H1 (cell line): ENCODE measurements around the gene DMPK. TPM values are rescaled to one million over a fixed set of nuclear protein-coding genes. Genes with fewer than 3 reads are reported as not detected.

Experiments used
- BRCA1 ChIP-seq: IDR thresholded peaks from 2 replicates; pipeline ENCODE4 v1.6.1; 2012; ENCODE audit warnings: low read depth, low read length, improper control_type of control experiment
- CBX8 ChIP-seq: fragments of 300-800, 300-1000 bp; sonication (generic); IDR thresholded peaks from 2 replicates; pipeline ENCODE4 v1.7.1; 2016; ENCODE audit warnings: low read depth, low read length, borderline replicate concordance
- CHD2 ChIP-seq: IDR thresholded peaks from 2 replicates; pipeline ENCODE4 v1.6.1; 2012; ENCODE audit warnings: low read length, improper control_type of control experiment
- JUN ChIP-seq: IDR thresholded peaks from 2 replicates; pipeline ENCODE4 v1.6.1; 2011; ENCODE audit warnings: low read depth, mild to moderate bottlenecking, improper control_type of control experiment, low read length
- RAD21 ChIP-seq, 2 experiments: IDR thresholded peaks in 1 of 2; conservative IDR thresholded peaks in 1 of 2; 2 replicates each; pipeline ENCODE4 v1.6.1; 2011; ENCODE audit warnings: low read depth in 2 of 2, low read length in 2 of 2, improper control_type of control experiment in 1 of 2, inconsistent platforms in 1 of 2, mild to moderate bottlenecking in 1 of 2, moderate library complexity in 1 of 2
- SP2 ChIP-seq: IDR thresholded peaks from 2 replicates; pipeline ENCODE4 v1.6.1; 2012; ENCODE audit warnings: mild to moderate bottlenecking, low read length, inconsistent platforms
- TAF1 ChIP-seq: IDR thresholded peaks from 2 replicates; pipeline ENCODE4 v1.6.1; 2011; ENCODE audit warnings: mild to moderate bottlenecking, low read depth, low read length
- polyA plus RNA-seq, 7 experiments: library from polyadenylated mRNA; depleted of rRNA in 3 of 7; stranded (reverse) in 5 of 7; unstranded in 2 of 7; fragments of >200 nt in 5 of 7; fragments of 200-250 nt in 2 of 7; gene quantifications; 1 replicate in 5 of 7; 2 replicates in 1 of 7; 4 replicates in 1 of 7; pipeline versions ENCODE4 v1.2.1 to v1.2.3, GENCODE V29; 2011 to 2013; ENCODE audit warnings: missing spikeins in 2 of 7, mixed read lengths in 2 of 7
- total RNA-seq: library from RNA; stranded (reverse); fragmentation: NEBNext Ultra II Directional; extraction: Animal tissue kit (Norgen Biotek cat#: 25700); gene quantifications from 2 replicates; pipeline ENCODE4 v1.2.1, GENCODE V29; 2021

Gene DMPK
- total and polyA plus RNA-seq, 2 of the 8 experiments (the other 6 are each of a cell fraction or from before 2014, with no cell fraction given) = 13.7 to 27.4 TPM

DNA sequence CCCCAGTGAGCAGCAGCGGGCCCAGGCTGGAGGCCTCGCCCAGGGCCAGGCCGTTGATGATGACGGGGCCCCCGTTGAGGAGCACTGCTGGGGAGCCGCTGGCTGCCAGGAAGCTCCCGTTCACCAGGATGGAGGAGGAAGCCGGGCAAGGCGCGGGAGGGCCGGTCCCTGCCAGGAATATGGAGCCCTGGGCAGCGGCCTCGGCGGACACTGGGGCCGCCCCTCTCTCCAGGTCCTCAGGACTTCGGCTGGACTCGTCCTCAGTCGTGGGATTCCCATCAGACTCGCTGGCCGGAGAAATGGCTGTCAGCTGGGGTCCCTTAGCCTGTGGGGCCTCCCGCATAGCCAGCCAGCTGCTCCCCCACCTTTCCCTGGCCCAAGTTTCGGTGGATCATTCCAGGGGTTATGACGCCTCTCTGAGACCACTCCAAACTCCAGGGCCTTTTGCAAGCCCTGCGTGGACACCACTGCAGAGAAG, 15.4 kb downstream of the DMPK start (continued):
- TF ChIP-seq CBX8 (no peak), RAD21 (IDR thresholded peaks at IDR 0.05 in 1 of 2, conservative IDR thresholded peaks at IDR 0.05 in 1 of 2; ENCODE audit: low read depth in 2 of 2, low read length in 2 of 2) (no peak), CHD2 (no peak), BRCA1 (no peak), JUN (no peak), SP2 (no peak), TAF1 (no peak)
